Stimulated activated naive CD8-positive, alpha-beta T cell treated with anti-CD3 and anti-CD28 coated beads, Interleukin-15, Interleukin-2, amounts not matched to agents 100 ng/mL and 50 ng/mL, for 24 hours (primary cell): ENCODE measurements around the gene HELZ2.

Experiments
- H3K27ac Mint-ChIP-seq: one replicate; pipeline ENCODE4 v1.8.0; 2021; ENCODE audit warnings: mild to moderate bottlenecking, mixed read lengths
- H3K27me3 Mint-ChIP-seq: one replicate; pipeline ENCODE4 v1.8.0; 2021; ENCODE audit warnings: mixed read lengths
- H3K36me3 Mint-ChIP-seq: one replicate; pipeline ENCODE4 v1.8.0; 2021; ENCODE audit warnings: low read depth, mixed read lengths
- H3K4me1 Mint-ChIP-seq: one replicate; pipeline ENCODE4 v1.8.0; 2021; ENCODE audit warnings: low read depth, mixed read lengths
- H3K4me3 Mint-ChIP-seq: one replicate; pipeline ENCODE4 v1.8.0; 2021; ENCODE audit warnings: mild to moderate bottlenecking, mixed read lengths
- H3K9me3 Mint-ChIP-seq: one replicate; pipeline ENCODE4 v1.8.0; 2021; ENCODE audit warnings: mixed read lengths

Gene HELZ2

DNA sequence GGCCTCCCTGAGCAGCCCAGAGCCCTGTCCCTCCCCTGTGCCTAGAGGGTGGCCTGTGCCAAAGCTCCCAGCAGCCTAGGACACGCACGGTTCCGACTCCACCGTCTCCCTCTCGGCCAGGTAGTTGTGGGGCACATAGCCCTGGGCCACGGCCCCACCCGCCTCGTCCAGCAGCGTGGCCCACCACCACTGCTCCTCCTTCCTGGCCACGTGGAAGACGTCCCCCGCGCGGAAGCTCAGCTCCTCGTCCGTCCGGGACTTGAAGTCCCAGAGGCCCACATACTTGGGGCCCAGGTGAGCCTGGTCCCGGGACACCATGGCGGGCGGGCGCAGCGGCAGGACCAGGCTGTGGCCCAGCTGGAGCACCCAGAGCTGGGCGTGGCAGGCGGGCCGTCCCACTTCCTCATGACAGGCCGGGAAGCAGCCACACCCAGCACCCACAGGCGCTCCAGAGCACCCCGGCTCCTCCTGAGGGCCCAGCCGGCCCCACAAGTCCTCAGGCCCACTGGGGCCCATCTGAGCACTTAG is 37.0 kb downstream of the HELZ2 start, which contains the start of gene PTK6:
Gene PTK6, minus strand, starts transcription at position 380 of the 528 bp plus-strand sequence. Its CDS starts 62 bp downstream, at position 318.
- Mint-ChIP-seq H3K36me3 (no peaks in the 10 kb centered on the region), H3K27me3 (no peaks in the 10 kb centered on the region), H3K9me3 (no peaks in the 10 kb centered on the region), H3K4me3 (peak within 1 kb of the TSS; percentile 60), H3K4me1 (peaks cover 20% of the 10 kb centered on the region), H3K27ac (peak within 1 kb of the TSS; percentile 63)

- H3K36me3 Mint-ChIP-seq: no peaks in the 10 kb centered on the region
- H3K27me3 Mint-ChIP-seq: no peaks in the 10 kb centered on the region
- no peak overlapping the region for H3K27ac Mint-ChIP-seq
- no peak overlapping the region for H3K4me3 Mint-ChIP-seq
- no peaks in the 10 kb centered on the region for H3K9me3 Mint-ChIP-seq
- H3K4me1 Mint-ChIP-seq: peaks cover 20% of the 10 kb centered on the region
Measured at GRCh38 chr20:63536241-63536977, 37.6 kb downstream of the HELZ2 start.

DNA sequence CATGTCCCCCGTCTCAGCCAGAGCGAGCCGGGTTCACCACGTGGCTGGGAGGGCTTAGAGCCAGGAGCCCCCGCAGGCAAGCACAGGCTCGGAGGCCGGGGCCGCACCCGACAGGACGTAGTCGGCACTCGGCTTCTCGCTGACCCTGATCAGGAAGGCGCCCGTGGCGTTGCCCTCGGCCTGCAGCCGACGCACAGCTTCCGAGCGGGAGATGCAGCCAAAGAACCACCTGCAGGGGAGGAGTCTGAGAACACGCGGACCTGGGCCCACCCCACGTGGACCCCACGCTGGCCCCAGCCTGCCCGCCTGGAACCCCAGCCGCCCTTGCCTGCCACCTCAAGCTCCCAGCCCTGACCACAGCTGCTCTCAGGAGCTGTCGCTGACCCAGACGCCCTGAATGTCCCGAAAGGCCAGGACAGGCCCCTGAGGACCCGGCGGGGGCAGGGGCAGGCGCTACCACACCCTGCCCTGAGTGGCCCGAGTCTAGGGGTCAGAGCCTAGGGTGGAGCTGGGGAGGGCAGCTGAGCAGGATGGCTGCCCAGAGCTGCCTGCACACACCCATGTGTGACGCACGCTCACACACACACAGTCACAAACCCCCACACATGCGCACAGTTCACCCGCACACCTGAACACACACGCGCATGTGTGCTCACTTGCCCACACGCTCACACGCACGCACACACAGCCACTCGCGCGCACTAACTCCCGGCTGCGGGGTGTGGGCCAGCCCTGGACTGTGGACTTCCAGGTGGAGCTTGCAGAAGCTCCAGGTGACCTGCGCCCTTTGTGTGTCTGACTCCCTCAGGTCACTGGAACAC is 39.0 kb downstream of the HELZ2 start:
- Mint-ChIP-seq H3K36me3 (no peaks in the 10 kb centered on the region), H3K4me1 (peaks cover 20% of the 10 kb centered on the region), H3K27me3 (no peaks in the 10 kb centered on the region), H3K9me3 (no peaks in the 10 kb centered on the region), H3K4me3 (no peak overlapping the region), H3K27ac (no peak overlapping the region)

DNA sequence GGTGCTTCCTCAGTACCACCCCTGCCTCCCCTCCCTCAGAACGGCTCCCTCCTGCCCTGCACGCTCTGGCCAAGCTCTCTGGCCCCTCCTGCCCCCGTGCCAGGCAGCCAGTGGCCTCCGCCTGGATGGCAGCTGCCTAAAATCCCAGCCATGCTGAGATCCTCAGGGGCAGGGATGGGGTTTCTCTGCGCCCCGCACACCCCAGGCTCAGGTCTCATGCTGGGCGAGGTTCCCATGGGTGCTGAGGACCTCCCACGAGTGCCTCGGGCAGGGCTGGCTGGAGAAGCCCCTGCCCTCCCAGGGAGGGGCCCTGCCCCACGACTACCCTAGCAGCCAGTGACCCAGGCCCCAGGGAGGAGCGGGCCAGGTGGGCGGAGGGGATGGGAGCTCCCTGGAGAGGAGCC is 39.6 kb downstream of the HELZ2 start:
- Mint-ChIP-seq H3K9me3 (no peaks in the 10 kb centered on the region), H3K27me3 (no peaks in the 10 kb centered on the region), H3K4me3 (no peak overlapping the region), H3K36me3 (no peaks in the 10 kb centered on the region), H3K4me1 (peaks cover 20% of the 10 kb centered on the region), H3K27ac (no peak overlapping the region)

- H3K4me3 Mint-ChIP-seq: no peak overlapping the region
- H3K27ac Mint-ChIP-seq: no peak overlapping the region
- no peaks in the 10 kb centered on the region for H3K27me3 Mint-ChIP-seq
- H3K4me1 Mint-ChIP-seq: peaks cover 20% of the 10 kb centered on the region
- H3K9me3 Mint-ChIP-seq: no peaks in the 10 kb centered on the region
- no peaks in the 10 kb centered on the region for H3K36me3 Mint-ChIP-seq
Measured at GRCh38 chr20:63533871-63534393, 40.1 kb downstream of the HELZ2 start.

DNA sequence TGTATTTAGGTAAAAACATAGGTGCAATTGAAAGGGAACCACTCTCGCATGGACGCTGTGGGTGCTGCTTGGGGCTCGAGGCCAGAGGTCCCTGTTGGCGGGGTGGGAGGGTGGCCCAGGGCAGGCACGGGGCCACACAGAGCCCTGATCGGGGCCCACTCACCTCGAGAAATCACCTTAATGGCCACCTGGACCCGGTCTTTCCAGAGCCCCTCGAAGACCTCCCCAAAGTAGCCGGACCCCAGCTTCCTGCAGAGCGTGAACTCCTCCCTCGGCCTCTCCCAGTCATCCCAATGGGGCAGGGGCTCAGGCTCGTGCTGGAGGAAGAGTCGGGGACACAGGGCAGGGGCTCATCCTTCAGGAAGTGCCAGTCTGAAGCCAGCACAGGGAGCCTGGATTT is 40.7 kb downstream of the HELZ2 start:
- Mint-ChIP-seq H3K27me3 (no peaks in the 10 kb centered on the region), H3K4me1 (peaks cover 16% of the 10 kb centered on the region), H3K36me3 (no peaks in the 10 kb centered on the region), H3K27ac (no peak overlapping the region), H3K9me3 (no peaks in the 10 kb centered on the region), H3K4me3 (no peak overlapping the region)

- Mint-ChIP-seq H3K4me3 (no peak overlapping the region), H3K4me1 (peaks cover 7% of the 10 kb centered on the region), H3K36me3 (no peaks in the 10 kb centered on the region), H3K9me3 (no peaks in the 10 kb centered on the region), H3K27ac (no peak overlapping the region), H3K27me3 (no peaks in the 10 kb centered on the region)
Measured at GRCh38 chr20:63532449-63532971, 41.5 kb downstream of the HELZ2 start.

GRCh38 chr20:63531686-63532448 is 42.2 kb downstream of the HELZ2 start:
- Mint-ChIP-seq H3K36me3 (no peaks in the 10 kb centered on the region), H3K27ac (no peak overlapping the region), H3K27me3 (no peaks in the 10 kb centered on the region), H3K4me1 (peaks cover 4% of the 10 kb centered on the region), H3K9me3 (no peaks in the 10 kb centered on the region), H3K4me3 (no peak overlapping the region)

DNA sequence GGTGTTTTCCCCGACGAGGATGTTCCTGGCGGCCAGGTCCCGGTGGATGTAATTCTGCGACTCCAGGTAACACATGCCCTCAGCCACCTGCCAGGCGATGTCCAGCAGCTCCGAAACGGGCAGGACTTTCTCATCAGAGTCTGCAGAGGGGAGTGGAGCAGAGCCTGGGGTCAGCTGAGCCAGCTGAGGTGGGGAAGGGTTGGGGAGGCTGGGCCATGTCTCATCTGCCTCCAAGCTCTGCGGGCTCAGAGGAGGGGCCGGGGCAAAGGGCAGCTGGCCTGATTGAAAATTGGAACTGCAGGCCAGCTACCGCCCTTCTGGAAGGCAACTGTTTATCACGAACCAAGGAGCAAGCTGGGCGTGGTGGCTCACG is 43.3 kb downstream of the HELZ2 start:
- Mint-ChIP-seq H3K9me3 (no peaks in the 10 kb centered on the region), H3K27me3 (no peaks in the 10 kb centered on the region), H3K27ac (no peak overlapping the region), H3K4me3 (no peak overlapping the region), H3K4me1 (no peaks in the 10 kb centered on the region), H3K36me3 (no peaks in the 10 kb centered on the region)

GRCh38 chr20:63529861-63530787 is 43.9 kb downstream of the HELZ2 start:
- Mint-ChIP-seq H3K4me1 (no peaks in the 10 kb centered on the region), H3K27ac (no peak overlapping the region), H3K36me3 (no peaks in the 10 kb centered on the region), H3K27me3 (no peaks in the 10 kb centered on the region), H3K9me3 (no peaks in the 10 kb centered on the region), H3K4me3 (no peak overlapping the region)

- Mint-ChIP-seq H3K27me3 (no peaks in the 10 kb centered on the region), H3K9me3 (no peaks in the 10 kb centered on the region), H3K36me3 (no peaks in the 10 kb centered on the region), H3K4me1 (no peaks in the 10 kb centered on the region), H3K27ac (no peak overlapping the region), H3K4me3 (no peak overlapping the region)
Measured at GRCh38 chr20:63529180-63529860, 44.7 kb downstream of the HELZ2 start.

GRCh38 chr20:63527184-63527583 is 46.9 kb downstream of the HELZ2 start:
- peak overlapping the region; percentile 53 for H3K27ac Mint-ChIP-seq
- H3K4me1 Mint-ChIP-seq: peaks cover 8% of the 10 kb centered on the region
- H3K4me3 Mint-ChIP-seq: no peak overlapping the region
- no peaks in the 10 kb centered on the region for H3K27me3 Mint-ChIP-seq
- H3K36me3 Mint-ChIP-seq: peaks cover 16% of the 10 kb centered on the region
- H3K9me3 Mint-ChIP-seq: peaks cover 5% of the 10 kb centered on the region

GRCh38 chr20:63525971-63526370 is 48.1 kb downstream of the HELZ2 start:
- peaks cover 10% of the 10 kb centered on the region for H3K4me1 Mint-ChIP-seq
- H3K27ac Mint-ChIP-seq: no peak overlapping the region
- no peak overlapping the region for H3K4me3 Mint-ChIP-seq
- no peaks in the 10 kb centered on the region for H3K27me3 Mint-ChIP-seq
- peaks cover 18% of the 10 kb centered on the region for H3K36me3 Mint-ChIP-seq
- H3K9me3 Mint-ChIP-seq: peaks cover 5% of the 10 kb centered on the region
